Measurements from ENCODE around the gene TGFA. TPM values are rescaled to one million over a fixed set of nuclear protein-coding genes. Genes with fewer than 3 reads are reported as not detected.

Gene TGFA
- polyA plus RNA-seq, 12 donors, result 0.44 to 3.8 (median 0.97) TPM; not detected in 1

DNA sequence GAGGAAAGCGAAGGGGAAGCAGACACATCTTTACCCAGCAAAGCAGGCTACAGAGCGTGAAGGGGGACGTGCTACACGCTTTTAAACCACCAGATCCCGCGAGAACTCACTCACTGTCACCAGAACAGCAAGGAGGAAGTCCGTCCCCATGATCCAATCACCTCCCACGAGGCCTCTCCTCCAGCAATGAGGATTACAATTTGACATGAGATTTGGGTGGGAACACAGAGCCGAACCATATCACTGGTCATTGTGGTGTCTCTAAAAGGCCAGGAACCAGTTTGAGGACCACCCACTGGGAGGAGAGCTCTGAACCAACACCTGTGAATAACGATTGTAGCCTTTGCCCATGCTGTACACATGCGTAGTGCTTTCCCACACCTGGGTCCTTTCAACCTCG lies 135.1 kb downstream of the TGFA start:
- DNase-seq, result no peak

DNA sequence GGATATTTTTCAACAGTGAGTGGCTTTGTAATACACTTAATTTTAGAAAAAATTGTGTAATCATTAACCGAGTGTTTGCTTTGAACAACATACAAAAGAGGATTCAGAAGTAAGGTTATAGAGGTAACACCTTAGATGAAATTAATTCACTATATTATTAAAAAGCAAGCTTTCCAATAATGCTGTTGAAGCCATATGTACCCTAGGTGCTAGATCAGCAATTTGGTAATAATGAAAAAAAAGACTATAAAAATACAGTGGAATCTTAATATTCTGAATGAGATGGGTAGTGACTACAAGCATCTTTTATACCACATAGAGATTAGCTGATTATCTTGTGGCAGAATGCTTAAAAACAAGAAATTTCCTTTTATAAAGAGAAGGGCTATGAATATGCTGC lies 136.6 kb downstream of the TGFA start:
- DNase-seq, result no peak

DNA sequence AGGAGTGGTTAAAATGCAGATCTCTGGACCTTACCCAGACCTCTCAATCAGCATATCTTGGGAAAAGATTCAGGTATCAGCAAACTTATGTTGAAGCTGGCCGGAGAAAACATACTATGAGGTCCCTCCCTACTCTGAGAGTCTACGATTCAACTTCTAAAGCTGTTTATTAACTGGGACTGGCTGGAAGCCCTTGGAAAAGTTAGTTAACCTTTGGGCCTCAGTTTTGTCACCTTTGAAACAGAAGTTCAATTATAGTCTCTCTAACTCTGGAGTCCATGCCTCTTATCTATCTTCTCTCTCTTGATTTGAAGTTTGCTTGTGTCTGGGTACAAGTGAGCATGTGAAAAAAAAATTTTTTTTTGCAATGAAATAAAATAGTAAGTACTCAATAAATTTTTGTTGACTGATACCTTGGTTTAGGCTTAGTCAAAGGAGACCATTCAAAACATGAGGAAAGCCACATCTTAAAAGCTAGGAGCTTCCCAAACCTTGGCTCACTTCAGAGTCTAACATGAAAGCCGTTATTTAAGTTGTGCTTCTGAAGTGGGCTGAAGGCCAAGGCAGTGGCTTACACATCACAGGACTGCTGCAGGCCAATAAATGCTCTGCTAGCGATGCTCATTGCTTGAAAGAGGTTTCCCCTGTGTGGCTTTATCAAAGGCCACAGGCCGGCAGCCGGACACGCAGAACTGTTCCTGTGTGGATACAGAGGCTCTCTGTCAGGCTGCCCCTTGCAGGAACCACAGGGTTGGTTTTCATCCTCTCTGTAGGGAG lies 141.1 kb downstream of the TGFA start:
- no peak for DNase-seq

DNA sequence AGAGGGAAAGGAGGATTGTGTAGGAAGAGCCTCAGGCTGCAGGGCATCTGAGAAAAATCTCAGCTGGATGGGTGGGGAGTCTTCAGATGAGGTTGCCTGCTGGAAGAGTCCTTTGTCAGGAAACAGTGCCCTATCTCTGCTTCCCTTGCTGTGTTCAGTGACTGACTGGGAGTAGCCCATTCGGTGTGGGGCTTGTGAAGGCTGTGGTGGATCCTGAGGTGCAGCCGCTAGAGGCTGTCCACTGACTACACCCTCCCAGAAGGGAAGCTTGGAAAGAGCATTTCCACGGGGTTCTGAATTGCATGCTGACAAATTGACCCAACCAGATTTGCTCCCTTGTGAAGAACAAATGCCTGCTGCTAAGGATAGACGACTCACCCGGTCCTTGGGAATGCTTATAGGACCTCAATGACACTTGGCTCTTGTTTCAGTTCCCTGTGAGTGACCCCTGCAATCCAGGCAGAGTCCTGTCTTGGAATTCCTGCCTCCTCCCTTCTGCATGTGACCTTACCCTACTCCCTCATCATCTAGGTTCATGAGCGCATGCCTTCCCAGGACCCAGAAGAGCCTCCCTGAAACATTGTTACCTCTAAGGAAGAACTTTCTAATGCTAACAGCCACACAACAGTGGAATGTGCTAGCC lies 142.0 kb downstream of the TGFA start:
- no peak for DNase-seq

DNA sequence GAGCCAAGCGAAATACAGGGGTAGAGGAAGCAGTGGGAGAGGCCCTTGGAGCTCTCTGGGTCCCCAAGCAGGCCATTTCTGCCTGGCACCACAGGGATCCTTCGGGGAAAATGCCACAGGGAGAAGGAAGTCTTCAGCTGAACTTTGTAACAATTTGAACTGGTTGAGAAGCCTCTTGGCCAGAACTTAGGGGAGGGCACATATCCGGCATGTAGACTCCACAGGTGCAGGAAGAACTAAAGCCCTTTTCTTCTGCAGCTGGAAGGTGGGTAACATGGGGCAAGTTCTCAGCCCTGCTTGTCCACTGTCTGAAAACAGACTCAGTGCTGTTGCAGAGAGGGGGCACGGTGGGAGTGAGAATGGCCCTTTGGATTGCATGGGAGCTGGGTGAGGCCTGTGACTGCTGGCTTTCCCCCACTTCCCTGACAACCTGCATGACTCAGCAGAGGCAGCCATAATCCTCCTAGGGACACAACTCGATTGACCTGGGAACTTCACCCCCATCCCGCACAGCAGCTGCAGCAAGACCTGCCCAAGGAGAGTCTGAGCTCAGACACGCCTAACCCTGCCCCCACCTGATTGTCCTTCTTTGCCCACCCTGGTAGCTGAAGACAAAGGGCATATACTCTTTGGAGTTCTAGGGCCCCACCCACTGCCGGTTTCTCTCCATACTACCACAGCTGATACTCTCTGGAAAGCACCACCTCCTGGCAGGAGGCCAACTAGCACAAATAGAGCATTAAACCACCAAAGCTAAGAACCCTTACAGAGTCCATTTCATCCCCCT lies 150.2 kb downstream of the TGFA start:
- DNase-seq, result no peak

DNA sequence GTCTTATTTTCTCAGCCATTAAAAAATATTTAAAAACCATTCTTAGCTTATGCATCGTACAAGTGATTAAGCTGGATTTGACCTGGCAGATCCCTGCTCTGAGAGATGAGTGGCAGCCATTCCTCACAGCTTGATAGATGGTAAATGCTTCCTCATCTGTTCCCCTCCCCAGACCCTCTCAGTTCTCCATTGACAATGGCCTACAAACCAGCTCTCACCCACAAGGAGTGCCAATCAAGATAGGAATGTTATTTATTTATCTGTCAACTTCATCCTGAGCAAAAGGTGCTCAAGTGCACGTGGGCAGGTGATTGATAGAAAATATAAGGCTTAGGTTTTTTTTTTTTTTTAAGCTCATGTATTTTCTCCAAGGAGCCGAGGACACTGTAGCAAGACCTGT lies 153.1 kb downstream of the TGFA start:
- no peak for DNase-seq

DNA sequence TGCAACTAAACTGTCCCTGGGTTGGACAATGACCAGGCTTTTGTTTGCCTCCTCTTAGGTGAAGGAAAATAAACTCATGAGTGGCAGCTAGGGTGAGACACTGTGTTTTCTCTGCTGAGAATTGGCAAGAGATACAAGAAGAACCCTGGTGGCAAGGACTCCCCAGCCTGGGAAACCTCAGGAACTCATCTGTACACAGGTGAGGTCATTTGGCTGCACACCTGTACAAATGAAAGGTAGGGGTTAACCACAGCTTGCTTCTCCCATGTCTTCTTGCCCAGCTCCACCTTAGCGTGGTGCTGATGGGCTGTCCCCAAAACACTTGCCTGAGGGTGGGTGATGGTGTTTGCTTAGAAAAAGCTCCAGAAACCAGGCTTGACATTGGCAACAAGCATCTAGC lies 154.6 kb downstream of the TGFA start:
- DNase-seq, result no peak

Other genes with a start within 250 kb of the TGFA start
- 10 to 100 TPM in 1 of 12 donors, 1 to 10 TPM in 10, not detected in 1; 1.8 to 11.6 (median 2.7) TPM for gene ADD2, start 214.4 kb upstream of the TGFA start, polyA plus RNA-seq (ENCODE audit: insufficient read length in 12 of 12)
- gene FIGLA, start 236.8 kb upstream of the TGFA start, polyA plus RNA-seq (ENCODE audit: insufficient read length in 12 of 12), result not detected